Measurements from ENCODE around the gene NEURL4.

- TF ChIP-seq CTCF (IDR thresholded peaks at IDR 0.05), result no peak
- no peak for TF ChIP-seq POLR2A (IDR thresholded peaks at IDR 0.05)
Observed at GRCh38 chr17:7348478-7349242, 19.5 kb upstream of the NEURL4 start.
